HL-60 (cell line): ENCODE measurements around the gene DOK7.

Experiments
- DNase-seq, 2 experiments: peaks; one replicate each; pipeline ENCODE4 v3.0.0-alpha.2; 2010 to 2020; ENCODE audit warnings: low read depth in 1 of 2, low spot score in 1 of 2
- H3K27ac ChIP-seq: fragments of 250-450 bp; sonication (Bioruptor Pico); replicated peaks from 2 replicates; pipeline ENCODE4 v1.5.1; 2020; ENCODE audit warnings: mild to moderate bottlenecking, moderate library complexity
- H3K27me3 ChIP-seq: fragments of 250-450 bp; sonication (Bioruptor Pico); 2 replicates; pipeline ENCODE4 v1.5.1; 2021; ENCODE audit warnings: mild to moderate bottlenecking, moderate library complexity; ENCODE audit not compliant: insufficient read depth, poor library complexity, severe bottlenecking
- H3K4me3 ChIP-seq: replicated peaks from 2 replicates; pipeline ENCODE4 v1.5.1; 2011; ENCODE audit warnings: mild to moderate bottlenecking, control low read depth, low read length; ENCODE audit not compliant: insufficient read depth
- GABPA ChIP-seq: IDR thresholded peaks from 2 replicates; pipeline ENCODE4 v1.6.1; 2012; ENCODE audit warnings: low read depth
- POLR2AphosphoS5 ChIP-seq: IDR thresholded peaks from 2 replicates; pipeline ENCODE4 v1.6.1; 2012; ENCODE audit warnings: low read depth
- SPI1 ChIP-seq: IDR thresholded peaks from 2 replicates; pipeline ENCODE4 v1.6.1; 2012; ENCODE audit warnings: low read depth, mild to moderate bottlenecking, borderline replicate concordance
- TF ChIP-seq, protein P1 (sequence below): IDR thresholded peaks from 2 replicates; pipeline ENCODE4 v1.6.1; 2012; ENCODE audit warnings: low read depth; ENCODE audit not compliant: insufficient replicate concordance
- TF ChIP-seq, protein P2 (sequence below): IDR thresholded peaks from one replicate; pipeline ENCODE4 v1.5.1; 2011; ENCODE audit warnings: low read length, control low read depth, inconsistent platforms; ENCODE audit not compliant: insufficient read depth

DOK7 gene

DNA sequence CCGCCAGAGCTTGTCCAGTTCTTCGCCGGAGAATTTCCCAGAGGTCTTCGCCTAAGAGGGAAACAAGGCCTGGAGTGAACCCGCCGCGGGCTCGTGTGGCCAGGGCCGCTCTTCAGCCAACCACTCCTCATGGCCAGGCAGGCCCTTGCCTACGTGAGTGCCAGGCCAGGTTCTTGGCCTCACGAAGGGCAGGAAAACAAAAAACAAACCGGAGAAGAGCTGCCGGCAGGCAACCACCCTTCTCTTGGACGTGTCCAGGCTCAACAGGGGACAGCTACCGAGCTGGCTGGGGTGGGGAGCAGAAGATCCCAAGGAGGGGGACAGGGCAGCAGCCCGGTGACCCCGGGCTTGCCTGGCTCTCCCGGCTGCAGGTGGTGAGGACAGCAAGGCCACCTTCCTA, 55.8 kb downstream of the DOK7 start:
- no peaks in the 10 kb centered on the region for H3K27me3 ChIP-seq
- H3K27ac ChIP-seq: no peak overlapping the region
- H3K4me3 ChIP-seq: no peak overlapping the region
- no peak for DNase-seq
- TF ChIP-seq, protein P1, sequence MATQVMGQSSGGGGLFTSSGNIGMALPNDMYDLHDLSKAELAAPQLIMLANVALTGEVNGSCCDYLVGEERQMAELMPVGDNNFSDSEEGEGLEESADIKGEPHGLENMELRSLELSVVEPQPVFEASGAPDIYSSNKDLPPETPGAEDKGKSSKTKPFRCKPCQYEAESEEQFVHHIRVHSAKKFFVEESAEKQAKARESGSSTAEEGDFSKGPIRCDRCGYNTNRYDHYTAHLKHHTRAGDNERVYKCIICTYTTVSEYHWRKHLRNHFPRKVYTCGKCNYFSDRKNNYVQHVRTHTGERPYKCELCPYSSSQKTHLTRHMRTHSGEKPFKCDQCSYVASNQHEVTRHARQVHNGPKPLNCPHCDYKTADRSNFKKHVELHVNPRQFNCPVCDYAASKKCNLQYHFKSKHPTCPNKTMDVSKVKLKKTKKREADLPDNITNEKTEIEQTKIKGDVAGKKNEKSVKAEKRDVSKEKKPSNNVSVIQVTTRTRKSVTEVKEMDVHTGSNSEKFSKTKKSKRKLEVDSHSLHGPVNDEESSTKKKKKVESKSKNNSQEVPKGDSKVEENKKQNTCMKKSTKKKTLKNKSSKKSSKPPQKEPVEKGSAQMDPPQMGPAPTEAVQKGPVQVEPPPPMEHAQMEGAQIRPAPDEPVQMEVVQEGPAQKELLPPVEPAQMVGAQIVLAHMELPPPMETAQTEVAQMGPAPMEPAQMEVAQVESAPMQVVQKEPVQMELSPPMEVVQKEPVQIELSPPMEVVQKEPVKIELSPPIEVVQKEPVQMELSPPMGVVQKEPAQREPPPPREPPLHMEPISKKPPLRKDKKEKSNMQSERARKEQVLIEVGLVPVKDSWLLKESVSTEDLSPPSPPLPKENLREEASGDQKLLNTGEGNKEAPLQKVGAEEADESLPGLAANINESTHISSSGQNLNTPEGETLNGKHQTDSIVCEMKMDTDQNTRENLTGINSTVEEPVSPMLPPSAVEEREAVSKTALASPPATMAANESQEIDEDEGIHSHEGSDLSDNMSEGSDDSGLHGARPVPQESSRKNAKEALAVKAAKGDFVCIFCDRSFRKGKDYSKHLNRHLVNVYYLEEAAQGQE: no peak
- TF ChIP-seq POLR2AphosphoS5 (no peak), SPI1 (no peak), GABPA (no peak)
- TF ChIP-seq, protein P2, sequence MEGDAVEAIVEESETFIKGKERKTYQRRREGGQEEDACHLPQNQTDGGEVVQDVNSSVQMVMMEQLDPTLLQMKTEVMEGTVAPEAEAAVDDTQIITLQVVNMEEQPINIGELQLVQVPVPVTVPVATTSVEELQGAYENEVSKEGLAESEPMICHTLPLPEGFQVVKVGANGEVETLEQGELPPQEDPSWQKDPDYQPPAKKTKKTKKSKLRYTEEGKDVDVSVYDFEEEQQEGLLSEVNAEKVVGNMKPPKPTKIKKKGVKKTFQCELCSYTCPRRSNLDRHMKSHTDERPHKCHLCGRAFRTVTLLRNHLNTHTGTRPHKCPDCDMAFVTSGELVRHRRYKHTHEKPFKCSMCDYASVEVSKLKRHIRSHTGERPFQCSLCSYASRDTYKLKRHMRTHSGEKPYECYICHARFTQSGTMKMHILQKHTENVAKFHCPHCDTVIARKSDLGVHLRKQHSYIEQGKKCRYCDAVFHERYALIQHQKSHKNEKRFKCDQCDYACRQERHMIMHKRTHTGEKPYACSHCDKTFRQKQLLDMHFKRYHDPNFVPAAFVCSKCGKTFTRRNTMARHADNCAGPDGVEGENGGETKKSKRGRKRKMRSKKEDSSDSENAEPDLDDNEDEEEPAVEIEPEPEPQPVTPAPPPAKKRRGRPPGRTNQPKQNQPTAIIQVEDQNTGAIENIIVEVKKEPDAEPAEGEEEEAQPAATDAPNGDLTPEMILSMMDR: no peak

DNA sequence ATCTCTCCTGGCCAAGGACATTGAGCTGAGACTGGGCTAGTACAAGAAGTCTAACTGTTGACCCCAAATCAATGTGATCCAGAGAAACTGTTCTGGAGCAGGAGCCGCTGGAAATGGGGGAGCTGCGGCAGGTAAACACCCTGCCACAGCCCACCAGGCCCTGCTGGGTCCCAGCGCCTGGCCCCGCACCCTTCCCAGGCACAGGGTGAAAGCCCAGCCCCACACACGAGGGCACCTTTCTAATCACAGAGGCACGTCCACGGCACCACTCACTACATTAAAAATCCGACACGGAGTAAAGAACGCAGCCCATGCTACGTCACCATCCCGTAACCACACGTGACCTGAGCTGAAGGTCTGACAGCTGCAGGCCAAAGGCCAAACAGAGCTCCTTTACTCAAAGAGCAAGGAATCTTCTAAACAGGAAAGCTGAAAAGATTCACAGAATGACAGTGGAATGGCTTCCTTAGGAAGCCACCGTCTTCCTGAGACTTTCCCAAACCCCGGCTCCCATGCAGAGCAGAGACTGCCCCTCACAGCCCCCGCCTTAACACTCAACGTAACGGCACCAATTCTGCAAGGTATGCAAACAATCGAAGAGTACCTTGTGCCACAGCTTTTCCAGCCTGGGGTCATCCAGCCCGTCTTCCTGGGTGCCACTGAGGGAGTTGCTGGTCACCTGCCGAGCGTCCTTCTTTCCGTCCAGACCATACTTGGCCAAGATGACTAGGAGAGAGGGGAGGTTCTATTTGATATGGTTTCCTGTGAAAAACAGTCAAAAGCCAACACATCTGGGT, 56.6 kb downstream of the DOK7 start:
- H3K27me3 ChIP-seq: no peaks in the 10 kb centered on the region
- H3K4me3 ChIP-seq: no peak overlapping the region
- no peak overlapping the region for H3K27ac ChIP-seq
- no peak for DNase-seq
- TF ChIP-seq SPI1: no peak
- TF ChIP-seq, protein P2: no peak
- TF ChIP-seq POLR2AphosphoS5: no peak

DNA sequence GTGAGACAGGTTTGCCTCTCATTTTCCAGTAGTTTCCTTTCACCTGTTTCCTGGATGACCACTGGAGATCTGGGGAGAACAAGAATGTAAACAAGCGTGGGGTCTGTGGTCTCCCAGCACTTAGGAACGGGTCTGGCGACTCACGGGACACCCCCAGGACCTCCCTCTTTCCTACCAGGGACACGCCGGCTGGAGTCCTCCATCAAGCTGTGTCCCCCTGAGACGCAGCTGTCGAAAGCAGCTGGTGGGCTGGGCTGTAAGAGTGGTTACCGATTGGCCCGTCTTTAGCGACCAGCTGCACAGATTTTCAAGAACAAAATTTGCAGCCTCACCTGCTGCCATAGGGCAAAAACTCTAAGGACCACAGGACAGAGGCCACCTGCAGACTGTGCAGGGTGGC, 57.2 kb downstream of the DOK7 start:
- no peaks in the 10 kb centered on the region for H3K27me3 ChIP-seq
- no peak for DNase-seq
- no peak overlapping the region for H3K4me3 ChIP-seq
- TF ChIP-seq SPI1 (no peak), POLR2AphosphoS5 (no peak), GABPA (no peak)
- TF ChIP-seq, protein P2: no peak
- TF ChIP-seq, protein P1: no peak
- no peak overlapping the region for H3K27ac ChIP-seq
